G401 (cell line): ENCODE measurements around the gene TES. TPM values are rescaled to one million over a fixed set of nuclear protein-coding genes. Genes with fewer than 3 reads are reported as not detected.
"Not testable (repeated sequence)": the region's sequence is repeated elsewhere in the genome, so short reads cannot be mapped to it uniquely, and the experiment has no call there.

Experiments used
- DNase-seq: peaks from one replicate; pipeline ENCODE4 v3.0.0-alpha.2; 2015; ENCODE audit warnings: low spot score
- in situ Hi-C: cut with HindIII; loops from 2 replicates; pipeline ENCODE4 v1.10.0; 2016; ENCODE audit warnings: low sequenced_read_pairs, mixed read lengths
- total RNA-seq: library from RNA; depleted of rRNA; stranded (reverse); fragments of >200 nt; shearing (Covaris generic); gene quantifications from 2 replicates; pipeline ENCODE4 v1.2.3, GENCODE V29; 2014

The TES gene
- total RNA-seq, 1 experiment from 2014 or later: not detected

DNA sequence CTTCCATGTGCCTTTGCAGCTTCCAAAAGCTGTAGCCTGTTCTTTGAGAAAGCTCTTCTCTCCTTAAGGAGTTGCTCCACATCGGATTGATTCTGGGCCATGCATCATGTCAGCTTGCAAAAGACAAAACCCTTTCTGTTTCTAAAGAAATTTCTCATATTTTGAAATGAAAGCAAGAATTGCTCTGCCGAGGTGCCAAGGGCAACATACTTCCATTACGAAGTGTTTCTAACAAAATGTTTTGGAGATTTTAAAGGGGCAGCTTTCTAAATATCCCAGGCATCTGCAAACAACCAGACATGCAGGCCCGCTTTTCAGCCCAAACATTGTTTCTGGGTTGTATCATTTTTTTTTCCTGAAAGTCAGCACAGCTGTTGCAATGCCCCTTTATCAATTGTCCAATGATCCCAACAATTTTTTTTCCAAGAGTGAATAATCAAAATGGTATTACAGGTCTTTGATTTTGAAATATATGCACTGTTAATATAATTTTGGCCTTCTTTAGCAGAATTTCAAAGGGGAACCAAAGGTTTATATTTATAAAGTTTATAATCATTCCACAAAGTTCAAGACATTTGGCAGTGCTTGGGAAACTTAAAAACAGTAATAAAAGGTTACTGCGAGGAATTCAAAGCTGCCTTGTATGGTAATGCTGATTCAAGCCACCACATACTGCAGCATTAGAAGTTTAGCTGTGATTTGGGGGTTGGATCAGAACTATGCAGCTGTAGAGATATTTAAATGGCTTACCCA, 61.0 kb downstream of the TES start:
- DNase-seq: no peak
- in situ Hi-C loops: no loop called here

DNA sequence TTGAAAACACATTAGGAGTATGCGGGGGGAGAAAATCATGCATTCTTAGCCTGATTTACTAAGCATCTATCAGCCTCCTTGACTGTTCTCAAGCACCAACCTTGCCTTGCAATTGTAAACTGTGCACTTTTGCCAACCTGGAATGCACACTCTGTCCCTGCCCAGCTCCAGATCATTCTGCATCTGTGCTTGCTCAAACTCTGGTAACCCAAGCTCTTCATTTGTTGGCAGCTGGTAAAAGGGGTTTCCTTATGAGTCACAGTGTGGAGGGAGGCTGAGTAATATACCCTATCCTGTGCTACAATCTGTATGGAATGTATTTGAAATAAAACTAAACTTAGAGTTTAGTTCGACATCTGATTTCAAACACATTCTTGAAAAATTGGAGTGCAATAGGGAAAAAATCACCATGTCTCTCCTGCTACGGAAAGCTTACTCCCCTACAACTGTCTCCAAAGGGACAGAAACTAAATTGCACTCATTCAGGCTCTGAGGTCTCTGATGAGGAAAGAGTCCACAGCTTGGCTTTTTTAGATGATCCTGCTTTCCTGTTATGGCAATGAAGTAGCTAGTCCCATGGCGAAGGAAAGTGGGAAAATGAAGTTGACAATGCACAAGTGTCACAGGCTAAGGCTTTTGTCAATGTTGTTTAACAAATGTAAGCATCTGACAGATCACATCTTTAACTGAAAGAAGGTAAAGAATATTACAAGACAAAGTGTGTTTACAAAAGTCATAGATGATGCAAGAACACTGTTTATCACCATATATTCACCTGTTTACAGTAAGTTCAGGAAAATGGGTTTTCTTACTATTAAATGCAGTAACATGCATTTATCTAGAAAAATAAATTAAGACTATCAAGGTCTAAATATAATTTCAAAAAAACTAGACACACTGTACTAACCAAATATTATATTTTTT, 61.9 kb downstream of the TES start:
- DNase-seq: no peak
- in situ Hi-C loops: no loop called here

DNA sequence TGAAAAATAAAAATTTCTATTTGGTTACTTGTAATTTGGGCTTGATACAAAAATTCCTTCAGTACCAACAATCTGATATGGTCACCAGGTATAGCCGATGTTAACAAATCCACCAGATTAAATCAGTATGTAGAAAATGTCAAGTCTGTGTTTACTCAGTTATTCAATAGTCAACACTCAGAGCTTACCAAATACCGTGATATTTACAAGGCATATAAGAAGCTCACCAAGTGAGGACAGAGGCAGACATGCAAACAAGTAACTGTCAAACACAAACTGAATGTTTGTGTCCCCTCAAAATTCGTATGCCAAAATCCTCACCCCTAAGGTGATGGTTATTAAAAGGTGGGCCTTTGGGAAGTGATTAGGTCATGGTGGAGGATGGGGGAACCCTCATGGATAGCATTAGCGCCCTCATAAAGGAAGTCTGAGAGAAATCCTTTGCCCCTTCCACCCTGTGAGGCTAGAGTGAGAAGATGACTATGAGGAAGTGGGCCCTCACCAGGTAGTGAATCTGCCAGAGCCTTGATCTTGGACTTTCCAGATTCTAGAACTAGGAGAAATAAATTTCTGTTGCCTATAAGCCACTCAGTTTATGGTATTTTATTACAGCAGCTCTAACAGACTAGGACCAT, 63.1 kb downstream of the TES start:
- in situ Hi-C loops: no loop called here
- DNase-seq: no peak

DNA sequence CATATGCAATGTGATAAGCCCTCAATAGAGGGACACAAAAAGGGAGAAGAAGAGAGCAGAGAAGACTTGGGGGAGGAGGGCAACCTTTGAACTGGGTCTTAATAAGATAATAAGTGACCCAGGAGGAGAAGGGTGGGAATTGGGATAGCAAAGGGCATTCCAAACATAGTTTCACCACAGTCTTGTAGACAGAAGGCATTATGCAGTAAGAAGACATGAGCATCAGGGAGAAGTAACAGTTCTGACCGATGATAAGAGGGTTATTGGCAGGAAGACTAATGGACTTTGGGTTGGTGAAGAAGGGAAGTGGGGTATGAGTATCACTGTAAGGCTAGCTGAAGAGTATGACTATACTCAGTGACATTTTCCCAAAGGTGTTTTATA, 63.6 kb downstream of the TES start:
- in situ Hi-C loops: no loop called here
- no peak for DNase-seq

DNA sequence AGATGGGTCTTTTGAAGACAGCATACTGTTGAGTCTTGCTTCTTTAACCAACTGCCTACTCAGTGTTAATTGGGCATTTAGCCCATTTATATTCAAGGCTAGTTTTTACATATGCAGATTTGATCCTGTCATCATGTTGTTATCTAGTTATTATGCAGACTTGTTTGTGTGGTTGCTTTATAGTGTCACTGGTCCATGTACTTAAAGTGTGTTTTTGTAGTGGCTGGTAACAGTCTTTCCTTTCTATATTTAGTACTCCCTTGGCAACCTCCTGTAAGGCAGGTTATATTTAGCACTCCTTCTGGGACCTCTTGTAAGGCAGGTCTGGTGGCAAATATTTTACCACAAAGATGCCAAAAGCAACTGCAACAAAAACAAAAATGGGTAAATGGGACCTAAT, 66.7 kb downstream of the TES start:
- DNase-seq: no peak
- in situ Hi-C loops: no loop called here

DNA sequence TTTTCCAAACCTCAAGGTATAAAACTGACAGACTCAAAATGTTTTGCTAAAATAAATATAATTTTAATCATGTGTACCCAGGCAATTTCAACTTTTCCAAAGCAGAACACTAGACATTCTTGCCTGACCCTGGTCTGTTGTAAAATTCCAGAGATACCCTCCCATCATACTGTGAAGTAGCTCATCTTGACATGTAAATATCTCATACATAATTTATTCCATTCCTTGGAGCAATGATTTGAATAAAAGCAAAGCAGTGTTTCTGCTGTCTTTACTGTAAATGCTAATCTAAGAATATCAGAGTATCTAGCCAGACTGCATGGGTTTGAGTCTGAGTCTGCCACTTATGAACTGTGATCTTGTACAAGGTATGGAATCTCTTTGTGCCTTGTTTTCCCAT, 68.9 kb downstream of the TES start:
- no peak for DNase-seq

DNA sequence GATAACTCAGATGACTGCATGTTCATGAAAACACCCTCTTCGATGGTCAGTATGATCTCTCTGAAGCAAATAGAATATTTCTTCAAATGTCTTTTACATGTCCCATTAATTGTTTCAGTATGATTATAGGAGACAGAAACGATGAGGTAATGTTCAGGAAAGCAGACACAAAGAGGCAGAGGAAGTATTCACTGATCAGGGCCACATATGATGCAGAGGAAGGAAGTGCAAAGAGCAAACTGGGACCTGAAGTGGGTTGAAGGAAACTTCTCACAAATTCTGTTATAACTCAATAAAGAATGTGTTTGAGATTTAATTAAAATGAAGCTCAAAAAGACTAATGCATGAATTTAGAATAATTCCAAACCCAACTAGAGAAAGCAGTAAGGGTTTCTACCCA, 70.5 kb downstream of the TES start:
- DNase-seq: no peak
- in situ Hi-C loops: no loop called here

More for the DNA sequence above, 68.9 kb downstream of the TES start:
- in situ Hi-C loops: no loop called here

DNA sequence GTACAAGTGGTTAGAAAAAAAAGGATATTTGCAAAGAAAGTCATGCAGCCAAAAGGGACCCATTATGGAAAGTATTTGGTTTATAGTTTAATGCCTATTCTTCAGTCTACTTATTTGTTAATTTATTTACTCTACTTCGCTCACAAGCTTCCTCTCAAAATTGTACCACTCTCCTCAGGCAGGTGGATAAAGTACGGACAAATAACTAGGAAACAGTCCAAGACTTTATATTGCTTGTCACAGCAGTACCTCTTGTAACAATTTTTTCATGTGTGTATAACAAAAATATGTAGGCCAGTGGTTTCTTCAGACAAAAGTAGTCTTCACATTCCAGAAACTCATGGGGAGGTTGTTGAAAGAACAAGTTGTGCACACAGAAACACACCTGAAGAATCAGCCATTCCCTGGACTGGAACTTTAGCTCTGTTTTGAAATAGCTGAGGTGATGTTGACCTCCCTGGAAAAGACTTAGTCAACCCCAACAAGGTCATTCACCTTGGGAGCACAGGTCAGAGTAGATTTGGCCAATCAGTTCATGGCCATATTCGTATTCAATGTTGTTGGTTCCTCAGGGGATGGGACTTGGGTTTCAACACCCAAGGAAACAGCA, 73.4 kb downstream of the TES start:
- no peak for DNase-seq
- in situ Hi-C loops: no loop called here

DNA sequence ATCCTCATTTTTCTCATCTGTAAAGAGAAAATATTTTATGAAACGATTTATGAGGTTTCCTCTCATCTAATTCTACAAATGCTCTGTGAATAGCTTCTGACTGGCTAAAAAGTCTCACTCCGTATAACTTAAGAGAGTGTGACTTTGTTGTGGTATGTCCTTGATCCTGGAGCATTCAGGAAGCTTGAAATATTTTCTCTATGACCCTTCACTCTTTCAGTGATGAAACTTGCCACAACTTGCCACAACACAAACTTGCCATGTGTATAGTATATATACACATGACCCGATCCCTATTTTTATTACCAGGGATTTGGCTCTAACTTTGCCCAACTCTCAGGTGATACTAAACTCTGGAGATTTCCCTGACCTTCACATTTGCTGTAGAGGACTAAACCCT, 74.1 kb downstream of the TES start:
- DNase-seq: no peak
- in situ Hi-C loops: no loop called here

DNA sequence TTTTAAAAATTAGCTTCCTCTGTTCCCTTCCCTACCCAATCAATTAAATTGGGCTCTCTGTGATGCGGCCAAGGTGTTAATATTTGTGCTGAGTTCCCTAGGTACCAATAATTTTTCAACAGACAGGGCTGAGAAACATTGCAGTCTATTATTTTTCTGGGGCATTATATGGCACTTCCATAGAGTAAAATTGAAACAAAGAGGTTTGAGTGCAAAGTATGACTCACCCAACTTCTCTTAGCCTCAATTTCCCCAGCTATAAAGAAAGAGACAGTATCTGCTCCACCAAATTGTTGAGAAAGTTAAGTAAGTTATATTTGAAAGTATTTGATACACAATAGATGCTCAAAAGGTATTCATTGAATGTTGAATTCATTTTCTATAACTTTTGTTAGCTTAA, 74.9 kb downstream of the TES start:
- no peak for DNase-seq
- in situ Hi-C loops: no loop called here

DNA sequence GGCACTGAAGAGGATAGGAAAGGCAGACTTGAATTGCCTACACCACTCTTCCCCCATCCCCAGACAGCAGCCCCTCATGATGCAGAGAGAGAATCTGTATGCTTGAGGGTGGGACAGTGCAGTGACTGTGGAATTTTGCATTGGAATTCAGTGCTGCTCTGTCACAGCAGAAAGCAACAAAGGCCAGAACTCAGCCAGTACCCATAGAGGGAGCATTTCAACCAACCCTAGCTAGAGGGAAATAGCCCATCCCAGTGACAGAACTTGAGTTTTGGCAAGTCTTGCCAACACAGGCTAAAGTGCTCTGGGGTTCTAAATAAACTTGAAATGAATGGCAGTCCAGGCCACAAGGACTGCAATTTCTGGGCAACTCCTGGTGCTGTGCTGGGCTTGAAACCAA, 80.4 kb downstream of the TES start:
- in situ Hi-C loops: no loop called here
- DNase-seq: no peak

DNA sequence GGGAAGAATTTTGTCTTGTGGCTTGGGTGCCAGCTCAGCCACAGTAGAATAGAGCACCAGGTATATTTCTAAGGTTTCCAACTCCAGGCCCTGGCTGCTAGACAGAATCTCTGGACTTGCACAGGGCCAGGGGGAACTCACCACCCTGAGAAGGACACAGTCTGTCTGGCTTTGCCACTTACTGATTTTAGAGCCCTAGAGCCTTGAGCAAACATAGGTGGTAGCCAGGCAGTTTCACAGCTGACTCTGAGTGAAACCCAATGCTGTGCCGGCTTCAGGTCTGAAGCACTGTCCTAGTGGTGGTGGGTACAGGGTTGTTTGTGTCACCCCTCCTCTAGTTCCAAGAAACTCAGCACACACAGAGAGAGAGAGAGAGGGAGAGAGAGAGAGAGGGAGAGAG, 81.6 kb downstream of the TES start:
- DNase-seq: no peak
- in situ Hi-C loops: no loop called here

DNA sequence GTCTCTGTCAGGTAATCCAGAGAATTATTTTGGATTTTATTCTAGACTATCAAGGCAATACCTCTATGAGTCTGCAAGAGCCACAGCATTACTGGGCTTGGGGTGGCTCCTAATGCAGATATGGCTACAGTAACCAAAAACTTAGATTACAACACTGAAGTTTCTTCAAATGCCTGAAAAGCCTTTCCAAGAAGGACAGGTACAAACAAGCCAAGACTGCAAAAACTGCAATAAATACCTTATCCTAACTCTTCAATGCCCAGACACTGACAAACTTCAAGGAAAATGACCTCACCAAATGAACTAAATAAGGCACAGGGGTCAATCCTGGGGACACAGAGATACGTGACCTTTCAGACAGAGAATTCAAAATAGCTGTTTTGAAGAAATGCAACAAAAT, 82.0 kb downstream of the TES start:
- in situ Hi-C loops: no loop called here
- no peak for DNase-seq

DNA sequence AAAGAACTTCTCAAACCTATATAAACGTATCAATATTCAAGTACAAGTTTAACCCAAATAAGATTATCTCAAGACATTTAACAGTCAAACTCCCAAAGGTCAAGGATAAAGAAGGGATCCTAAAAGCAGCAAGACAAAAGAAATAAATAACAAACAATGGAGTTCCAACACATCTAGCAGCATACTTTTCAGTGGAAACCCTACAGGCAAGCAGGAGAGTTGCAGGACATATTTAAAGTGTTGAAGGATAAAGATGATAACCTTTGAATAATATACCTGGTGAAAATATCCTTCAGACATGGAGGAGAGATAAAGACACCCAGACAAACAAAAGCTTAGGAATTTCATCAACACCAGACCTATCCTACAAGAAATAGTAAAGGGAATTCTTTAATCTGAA, 82.8 kb downstream of the TES start:
- in situ Hi-C loops: no loop called here
- DNase-seq: no peak

DNA sequence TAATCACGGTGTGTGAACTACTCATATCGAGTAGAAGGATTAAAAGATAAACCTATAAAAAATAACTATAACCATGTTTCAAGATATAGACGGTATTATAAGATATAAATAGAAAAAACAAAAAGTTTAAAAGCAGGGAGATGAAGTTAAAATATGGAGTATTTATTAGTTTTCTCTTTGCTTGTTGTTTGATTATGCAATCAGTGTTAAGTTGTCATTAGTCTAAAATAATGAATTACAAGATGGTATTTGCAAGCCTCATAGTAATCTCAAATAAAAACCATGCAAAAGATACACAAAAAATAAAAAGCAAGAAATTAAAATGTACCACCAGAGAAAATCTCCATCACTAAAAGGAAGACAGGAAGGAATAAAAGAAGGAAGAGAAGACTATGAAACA, 83.3 kb downstream of the TES start:
- DNase-seq: no peak
- in situ Hi-C loops: no loop called here

DNA sequence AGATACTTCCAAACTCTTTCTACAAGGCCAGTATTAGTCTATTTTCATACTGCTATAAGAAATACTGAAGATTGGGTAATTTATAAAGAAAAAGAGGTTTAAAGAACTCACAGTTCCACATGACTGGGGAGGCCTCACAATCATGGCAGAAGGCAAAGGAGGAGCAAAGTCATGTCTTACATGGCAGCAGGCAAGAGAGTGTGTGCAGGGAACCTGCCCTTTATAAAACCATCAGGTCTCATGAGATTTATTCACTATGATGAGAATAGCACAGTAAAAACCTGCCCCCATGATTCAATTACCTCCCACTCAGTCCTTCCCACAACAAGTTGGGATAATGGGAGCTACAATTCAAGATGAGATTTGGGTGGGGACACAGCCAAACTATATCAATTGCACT, 85.6 kb downstream of the TES start:
- DNase-seq, in situ Hi-C loops: not testable (repeated sequence)

DNA sequence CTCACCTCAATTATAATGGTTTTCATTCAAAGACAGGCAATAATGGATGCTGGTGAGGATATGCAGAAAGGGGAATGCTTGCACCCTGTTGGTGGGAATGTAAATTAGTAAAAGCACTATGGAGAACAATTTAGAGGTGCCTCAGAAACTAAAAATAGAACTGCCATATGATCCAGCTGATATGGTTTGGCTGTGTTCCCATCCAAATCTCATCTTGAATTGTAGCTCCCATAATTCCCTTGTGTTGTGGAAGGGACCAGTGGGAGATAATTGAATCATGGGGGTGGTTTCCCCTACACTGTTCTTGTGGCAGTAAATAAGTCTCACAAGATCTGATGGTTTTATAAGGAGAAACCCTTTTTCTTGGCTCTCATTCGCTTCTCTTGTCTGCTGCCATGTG, 87.7 kb downstream of the TES start:
- no peak for DNase-seq
- in situ Hi-C loops: no loop called here

DNA sequence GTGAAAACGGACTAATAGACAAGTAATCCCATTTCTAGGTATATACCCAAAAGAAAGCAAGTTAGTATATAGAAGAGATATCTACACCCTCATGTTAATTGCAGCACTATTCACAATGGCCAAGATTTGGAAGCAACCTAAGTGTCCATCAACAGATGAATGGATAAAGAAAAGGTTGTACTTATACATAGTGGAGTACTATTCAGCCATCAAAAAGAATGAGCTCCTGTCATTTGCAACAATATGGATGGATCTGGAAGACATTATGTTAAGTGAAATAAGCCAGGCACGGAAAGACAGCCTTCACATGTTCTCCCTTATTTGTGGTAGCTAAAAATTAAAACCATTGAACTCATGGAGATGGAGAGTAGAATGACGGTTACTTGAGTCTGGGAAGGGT, 88.2 kb downstream of the TES start:
- in situ Hi-C loops: no loop called here
- no peak for DNase-seq

DNA sequence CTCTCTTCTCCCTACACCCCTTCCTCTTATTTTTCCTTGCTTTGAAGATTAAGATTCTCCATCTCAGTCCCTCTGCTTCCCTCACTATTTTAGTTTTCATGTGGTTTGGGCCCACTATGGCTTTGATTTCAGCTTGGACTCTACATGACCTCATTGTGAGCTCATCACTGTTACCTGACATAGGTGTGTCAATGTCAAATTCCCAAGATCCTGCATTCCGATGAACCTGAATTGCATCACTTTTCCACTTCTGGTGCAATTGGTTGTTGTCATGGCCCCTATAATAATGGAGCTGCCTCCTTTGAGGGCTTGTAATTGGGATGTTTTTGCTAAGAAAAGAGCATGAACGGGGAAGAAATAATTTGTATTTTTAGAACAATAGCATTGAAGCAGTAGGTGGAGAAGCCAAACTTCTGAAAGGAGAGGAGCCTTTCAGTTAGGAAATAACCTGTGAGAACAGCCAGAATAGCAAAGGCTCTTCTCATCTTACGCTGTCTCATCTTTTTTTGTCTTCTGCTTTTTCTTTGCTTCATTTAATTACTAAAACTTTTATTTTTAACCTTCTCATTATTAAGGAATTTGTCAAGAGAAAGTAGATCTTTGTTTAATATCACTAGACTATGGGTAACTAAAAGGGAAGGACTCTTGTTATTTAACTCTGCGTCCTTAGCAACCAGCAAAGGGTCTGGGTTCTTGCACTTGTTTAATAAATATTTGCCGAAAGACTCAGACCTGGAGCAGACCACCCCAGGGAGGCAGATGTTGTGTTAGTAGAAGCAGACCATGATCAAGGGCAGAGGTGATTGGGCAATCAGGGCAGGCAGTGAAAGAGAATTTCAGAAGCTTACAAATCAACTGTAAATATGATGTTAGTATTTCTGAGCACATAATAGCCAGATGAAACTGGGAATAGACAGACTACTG, 95.4 kb downstream of the TES start:
- in situ Hi-C loops: no loop called here
- DNase-seq: no peak
